ENCODE data around the gene FAM124A. TPM values are rescaled to one million over a fixed set of nuclear protein-coding genes. Genes with fewer than 3 reads are reported as not detected.

The FAM124A gene
- total RNA-seq, 1 donor from 2014 or later = 0.61 TPM

DNA sequence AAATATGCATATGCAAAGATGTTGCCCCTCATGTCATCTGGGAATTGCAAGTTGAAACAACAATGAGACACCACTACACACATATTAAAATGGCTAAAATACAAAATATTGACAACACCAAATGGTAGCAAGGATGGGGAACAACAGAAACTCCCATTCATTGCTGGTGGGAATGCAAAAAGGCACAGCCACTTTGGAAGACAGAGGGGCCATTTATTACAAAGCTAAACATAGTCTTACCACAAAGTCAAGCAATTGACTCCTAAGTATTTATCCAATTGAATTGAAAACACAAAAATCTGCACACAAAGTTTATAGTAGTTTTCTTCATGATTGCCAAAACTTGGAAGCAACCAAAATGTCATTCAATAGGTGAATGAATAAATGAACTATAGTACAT lies 111.2 kb downstream of the FAM124A start:
- intact Hi-C loops (cut with micrococcal nuclease) = no loop called here

DNA sequence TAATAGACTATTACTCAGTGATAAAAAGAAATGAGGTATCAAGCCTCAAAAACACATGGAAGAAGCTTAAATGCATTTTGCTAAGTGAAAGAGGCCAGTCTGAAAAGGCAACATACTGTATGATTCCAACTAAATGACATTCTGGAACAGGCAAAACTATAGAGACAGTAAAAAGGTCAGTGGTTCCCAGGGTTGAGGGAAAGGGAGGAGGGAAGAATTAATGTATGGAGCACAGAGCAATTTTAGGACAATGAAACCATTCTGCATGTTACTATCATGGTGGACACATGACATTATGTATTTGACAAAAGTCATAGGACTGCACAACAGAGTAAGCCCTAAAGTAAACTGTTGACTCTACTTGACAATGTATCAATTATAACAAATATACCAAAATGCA lies 111.6 kb downstream of the FAM124A start:
- intact Hi-C loops (cut with micrococcal nuclease) = no loop called here

Other genes with a start within 250 kb of the FAM124A start
- not detected in 2 replicates for gene C13orf42, start 111.1 kb upstream of the FAM124A start, total RNA-seq
- gene SERPINE3, start 117.3 kb downstream of the FAM124A start, total RNA-seq = not detected in 2 replicates
- 68.9 and 73.7 TPM in 2 replicates for gene INTS6, start 230.6 kb downstream of the FAM124A start, total RNA-seq